ENCODE measurements around the gene CST9. TPM values are rescaled to one million over a fixed set of nuclear protein-coding genes. Genes with fewer than 3 reads are reported as not detected.

CST9 gene
- total RNA-seq, 1 donor from 2014 or later = not detected

- Mint-ChIP-seq H3K4me1 (ENCODE audit: unreplicated experiment) (no peaks in the 10 kb centered on the region), H3K27ac (no peak overlapping the region), H3K36me3 (no peaks in the 10 kb centered on the region), H3K4me3 (no peak overlapping the region), H3K9me3 (no peaks in the 10 kb centered on the region), H3K27me3 (no peaks in the 10 kb centered on the region)
- no peak for TF ChIP-seq CTCF (conservative IDR thresholded peaks at IDR 0.05)
- DNase-seq (ENCODE audit: extremely low spot score, unreplicated experiment) = no peak
Observed at GRCh38 chr20:23598481-23598880, 7.2 kb downstream of the CST9 start.

DNA sequence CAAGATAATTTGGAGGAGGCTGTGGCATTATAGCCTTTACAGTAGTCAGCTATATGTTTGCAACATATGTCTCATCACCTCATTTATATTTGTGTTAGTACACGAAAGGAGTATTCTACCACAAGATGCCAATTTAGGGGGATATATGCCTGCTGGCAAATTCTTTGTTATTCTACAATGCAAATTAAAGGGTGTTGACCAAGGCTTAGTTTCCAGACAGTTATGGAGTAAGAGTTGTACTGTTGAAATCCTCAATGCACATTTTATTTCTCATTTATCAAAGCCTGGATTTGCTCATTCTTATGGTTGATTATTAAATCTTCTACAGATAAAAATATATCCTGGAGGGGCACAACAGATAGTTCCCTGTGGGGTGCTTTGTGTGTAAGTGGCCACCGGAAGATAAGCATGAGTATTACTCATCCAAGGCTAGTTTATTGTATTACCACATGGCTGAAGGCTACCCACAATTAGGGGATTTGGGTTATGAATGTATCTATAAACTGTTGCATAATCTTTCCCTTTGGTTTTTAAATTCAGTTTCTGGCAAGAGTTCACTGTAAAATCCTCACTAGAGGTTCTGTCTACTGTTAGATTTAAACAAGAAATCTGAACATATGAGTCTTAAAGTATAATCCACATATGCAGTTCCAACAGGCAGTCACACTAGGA is 9.0 kb downstream of the CST9 start:
- no peaks in the 10 kb centered on the region for H3K36me3 Mint-ChIP-seq
- no peak overlapping the region for H3K27ac Mint-ChIP-seq
- H3K9me3 Mint-ChIP-seq = no peaks in the 10 kb centered on the region
- H3K27me3 Mint-ChIP-seq = no peaks in the 10 kb centered on the region
- H3K4me3 Mint-ChIP-seq = no peak overlapping the region
- H3K4me1 Mint-ChIP-seq (ENCODE audit: unreplicated experiment) = no peaks in the 10 kb centered on the region
- TF ChIP-seq CTCF (conservative IDR thresholded peaks at IDR 0.05) = no peak
- no peak for DNase-seq (ENCODE audit: extremely low spot score, unreplicated experiment)

DNA sequence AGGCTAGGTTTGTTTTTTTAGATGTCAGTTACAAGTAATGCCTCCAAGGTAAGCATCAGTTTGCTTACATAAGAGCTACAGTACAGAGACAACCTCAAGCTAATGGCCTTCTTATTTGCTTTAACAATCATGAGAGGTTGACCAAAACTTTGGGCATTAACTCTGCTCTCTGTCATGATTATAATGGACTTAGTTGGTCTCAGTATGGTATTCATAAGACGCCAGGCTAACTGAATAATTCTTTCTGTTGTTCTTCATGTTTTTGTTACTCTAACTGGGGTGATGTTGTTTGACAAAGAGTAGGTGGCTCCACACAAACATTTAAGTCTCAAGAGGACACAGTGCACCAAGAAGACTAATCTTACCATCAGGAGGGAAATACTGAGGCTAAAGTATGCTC is 9.8 kb downstream of the CST9 start:
- H3K36me3 Mint-ChIP-seq = no peaks in the 10 kb centered on the region
- H3K27me3 Mint-ChIP-seq = no peaks in the 10 kb centered on the region
- H3K4me3 Mint-ChIP-seq = no peak overlapping the region
- no peaks in the 10 kb centered on the region for H3K4me1 Mint-ChIP-seq (ENCODE audit: unreplicated experiment)
- no peaks in the 10 kb centered on the region for H3K9me3 Mint-ChIP-seq
- no peak for DNase-seq (ENCODE audit: extremely low spot score, unreplicated experiment)
- no peak overlapping the region for H3K27ac Mint-ChIP-seq
- TF ChIP-seq CTCF (conservative IDR thresholded peaks at IDR 0.05) = no peak

- H3K27ac Mint-ChIP-seq = peak overlapping the region; percentile 49
- DNase-seq (ENCODE audit: extremely low spot score, unreplicated experiment) = no peak
- H3K9me3 Mint-ChIP-seq = no peaks in the 10 kb centered on the region
- H3K4me3 Mint-ChIP-seq = no peak overlapping the region
- H3K4me1 Mint-ChIP-seq (ENCODE audit: unreplicated experiment) = no peaks in the 10 kb centered on the region
- H3K27me3 Mint-ChIP-seq = peaks cover 7% of the 10 kb centered on the region
- no peaks in the 10 kb centered on the region for H3K36me3 Mint-ChIP-seq
- TF ChIP-seq CTCF (conservative IDR thresholded peaks at IDR 0.05) = no peak
Observed at GRCh38 chr20:23588434-23589403, 17.0 kb downstream of the CST9 start.

GRCh38 chr20:23587631-23588030 is 18.1 kb downstream of the CST9 start:
- Mint-ChIP-seq H3K27ac (no peak overlapping the region), H3K9me3 (no peaks in the 10 kb centered on the region), H3K27me3 (peaks cover 7% of the 10 kb centered on the region), H3K4me1 (ENCODE audit: unreplicated experiment) (no peaks in the 10 kb centered on the region), H3K36me3 (no peaks in the 10 kb centered on the region), H3K4me3 (no peak overlapping the region)
- no peak for DNase-seq (ENCODE audit: extremely low spot score, unreplicated experiment)
- no peak for TF ChIP-seq CTCF (conservative IDR thresholded peaks at IDR 0.05)
